ENCODE data around the gene PSMD11.

The PSMD11 gene

GRCh38 chr17:32481193-32481592 is 36.9 kb downstream of the PSMD11 start:
- TF ChIP-seq ZFX (IDR thresholded peaks at IDR 0.05) (no peak), CTCF (conservative IDR thresholded peaks at IDR 0.05) (no peak)
- H3K27ac ChIP-seq: no peak overlapping the region

- no peak overlapping the region for H3K27ac ChIP-seq
- TF ChIP-seq ZFX (IDR thresholded peaks at IDR 0.05) (no peak), CTCF (conservative IDR thresholded peaks at IDR 0.05) (no peak)
Observed at GRCh38 chr17:32482568-32483320, 38.4 kb downstream of the PSMD11 start.

- peak; percentile 57 for TF ChIP-seq CTCF (conservative IDR thresholded peaks at IDR 0.05)
- no peak for TF ChIP-seq ZFX (IDR thresholded peaks at IDR 0.05)
- peak overlapping the region; percentile 4; the same call in 1 of the 2 replicates for H3K27ac ChIP-seq
Observed at GRCh38 chr17:32483451-32484019, 39.2 kb downstream of the PSMD11 start.

GRCh38 chr17:32484041-32484461 is 39.7 kb downstream of the PSMD11 start:
- no peak for TF ChIP-seq CTCF (conservative IDR thresholded peaks at IDR 0.05)
- TF ChIP-seq ZFX (IDR thresholded peaks at IDR 0.05): no peak
- peak overlapping the region; percentile 4; the same call in 1 of the 2 replicates for H3K27ac ChIP-seq

GRCh38 chr17:32484628-32485027 is 40.3 kb downstream of the PSMD11 start:
- no peak overlapping the region for H3K27ac ChIP-seq
- no peak for TF ChIP-seq ZFX (IDR thresholded peaks at IDR 0.05)
- no peak for TF ChIP-seq CTCF (conservative IDR thresholded peaks at IDR 0.05)

- TF ChIP-seq ZFX (IDR thresholded peaks at IDR 0.05) (no peak), CTCF (conservative IDR thresholded peaks at IDR 0.05) (no peak)
- H3K27ac ChIP-seq: peak overlapping the region; percentile 74
Observed at GRCh38 chr17:32485261-32486110, 41.2 kb downstream of the PSMD11 start.
